GM08714 (cell line): ENCODE data around the gene CMTM8.
A peak's percentile ranks its signal among the peaks of the same experiment; 100 is the strongest.
"Not testable (repeated sequence)": the region's sequence is repeated elsewhere in the genome, so short reads cannot be mapped to it uniquely, and the experiment has no call there.

Experiments used
- H3K4me3 ChIP-seq: fragments of 200-500 bp; sonication (Bioruptor generic); 2 replicates; pipeline ENCODE4 v1.5.1; 2014; ENCODE audit warnings: mild to moderate bottlenecking, low read length, inconsistent platforms
- ZNF274 ChIP-seq: IDR thresholded peaks from 2 replicates; pipeline ENCODE4 v1.6.1; 2012; ENCODE audit warnings: mild to moderate bottlenecking, low read depth, low read length

The CMTM8 gene

GRCh38 chr3:32216172-32216783 lies 22.2 kb upstream of the CMTM8 start:
- no peak overlapping the region for H3K4me3 ChIP-seq

GRCh38 chr3:32217339-32217738 lies 21.1 kb upstream of the CMTM8 start:
- TF ChIP-seq ZNF274, result no peak
- H3K4me3 ChIP-seq, result no peak overlapping the region

More at GRCh38 chr3:32216172-32216783, 22.2 kb upstream of the CMTM8 start:
- no peak for TF ChIP-seq ZNF274

- no peak for TF ChIP-seq ZNF274
- H3K4me3 ChIP-seq, result no peak overlapping the region
Measured at GRCh38 chr3:32219537-32219936, 18.9 kb upstream of the CMTM8 start.

- no peak for TF ChIP-seq ZNF274
- H3K4me3 ChIP-seq, result no peak overlapping the region
Measured at GRCh38 chr3:32220006-32220405, 18.5 kb upstream of the CMTM8 start.

GRCh38 chr3:32222950-32223349 lies 15.5 kb upstream of the CMTM8 start:
- no peak overlapping the region for H3K4me3 ChIP-seq
- TF ChIP-seq ZNF274, result no peak

GRCh38 chr3:32224016-32224516 lies 14.4 kb upstream of the CMTM8 start:
- H3K4me3 ChIP-seq, result no peak overlapping the region
- TF ChIP-seq ZNF274, result no peak

GRCh38 chr3:32226875-32227500 lies 11.5 kb upstream of the CMTM8 start:
- TF ChIP-seq ZNF274, result no peak
- H3K4me3 ChIP-seq, result no peak overlapping the region

GRCh38 chr3:32228743-32229142 lies 9.7 kb upstream of the CMTM8 start:
- not testable (repeated sequence) for H3K4me3 ChIP-seq

GRCh38 chr3:32229565-32229964 lies 8.9 kb upstream of the CMTM8 start:
- H3K4me3 ChIP-seq, result no peak overlapping the region
- TF ChIP-seq ZNF274, result no peak

- no peak for TF ChIP-seq ZNF274
- no peak overlapping the region for H3K4me3 ChIP-seq
Measured at GRCh38 chr3:32236377-32236776, 2.1 kb upstream of the CMTM8 start.

GRCh38 chr3:32237670-32238452 lies 619 bp upstream of the CMTM8 start:
- peak overlapping the region; percentile 41; the same call in 1 of the 2 replicates for H3K4me3 ChIP-seq
- TF ChIP-seq ZNF274, result no peak

- TF ChIP-seq ZNF274, result no peak
- H3K4me3 ChIP-seq, result peak overlapping the region; percentile 60
Measured at GRCh38 chr3:32239307-32240158, 1.1 kb downstream of the CMTM8 start.

GRCh38 chr3:32240159-32240545 lies 1.7 kb downstream of the CMTM8 start:
- H3K4me3 ChIP-seq, result no peak overlapping the region
- no peak for TF ChIP-seq ZNF274

GRCh38 chr3:32241100-32241499 lies 2.6 kb downstream of the CMTM8 start:
- H3K4me3 ChIP-seq, result no peak overlapping the region
- TF ChIP-seq ZNF274, result no peak
